BJ (cell line): ENCODE results near the gene HOOK1. TPM values are rescaled to one million over a fixed set of nuclear protein-coding genes. Genes with fewer than 3 reads are reported as not detected.
"Not testable (repeated sequence)": the region's sequence is repeated elsewhere in the genome, so short reads cannot be mapped to it uniquely, and the experiment has no call there.

Source experiments
- CTCF ChIA-PET: fragments of 350-600 bp; formaldehyde crosslinking; extraction: SDS; loops from one replicate; lab custom pipeline; 2021; ENCODE audit warnings: antibody characterized with exemption, inconsistent platforms; lab: Yijun Ruan, JAX
- POLR2A ChIA-PET: fragments of 300-600 bp; sonication (Branson Sonifier 250); formaldehyde crosslinking; extraction: SDS; loops from one replicate; lab custom pipeline; 2021; ENCODE audit warnings: antibody characterized with exemption; lab: Charles Lee
- DNase-seq: peaks from one replicate; pipeline ENCODE4 v3.0.0-alpha.2; 2011; ENCODE audit warnings: low read depth
- H3K27me3 ChIP-seq: 2 replicates; pipeline ENCODE4 v1.6.0; 2011; ENCODE audit warnings: low read length; ENCODE audit not compliant: control insufficient read depth, insufficient read depth
- H3K36me3 ChIP-seq: 2 replicates; pipeline ENCODE4 v1.5.1; 2011; ENCODE audit warnings: low read length; ENCODE audit not compliant: control insufficient read depth, insufficient read depth
- H3K4me3 ChIP-seq: 2 replicates; pipeline ENCODE4 v1.5.1; 2011; ENCODE audit warnings: low read depth, mild to moderate bottlenecking, control low read depth, low read length
- polyA plus RNA-seq: library from polyadenylated mRNA; depleted of rRNA; stranded (reverse); fragments of >200 nt; gene quantifications from 2 replicates; pipeline ENCODE4 v1.2.3, GENCODE V29; 2011
- TF ChIP-seq, protein P1 (sequence below): IDR thresholded peaks from 2 replicates; pipeline ENCODE4 v1.5.1; 2011; ENCODE audit warnings: low read depth, mild to moderate bottlenecking, control low read depth, inconsistent platforms, low read length, moderate library complexity; ENCODE audit not compliant: insufficient read depth

Gene HOOK1
- polyA plus RNA-seq, 1 experiment, result not detected

GRCh38 chr1:59903141-59903754, 88.5 kb downstream of the HOOK1 start:
- no peaks in the 10 kb centered on the region for H3K27me3 ChIP-seq
- TF ChIP-seq, protein P1, sequence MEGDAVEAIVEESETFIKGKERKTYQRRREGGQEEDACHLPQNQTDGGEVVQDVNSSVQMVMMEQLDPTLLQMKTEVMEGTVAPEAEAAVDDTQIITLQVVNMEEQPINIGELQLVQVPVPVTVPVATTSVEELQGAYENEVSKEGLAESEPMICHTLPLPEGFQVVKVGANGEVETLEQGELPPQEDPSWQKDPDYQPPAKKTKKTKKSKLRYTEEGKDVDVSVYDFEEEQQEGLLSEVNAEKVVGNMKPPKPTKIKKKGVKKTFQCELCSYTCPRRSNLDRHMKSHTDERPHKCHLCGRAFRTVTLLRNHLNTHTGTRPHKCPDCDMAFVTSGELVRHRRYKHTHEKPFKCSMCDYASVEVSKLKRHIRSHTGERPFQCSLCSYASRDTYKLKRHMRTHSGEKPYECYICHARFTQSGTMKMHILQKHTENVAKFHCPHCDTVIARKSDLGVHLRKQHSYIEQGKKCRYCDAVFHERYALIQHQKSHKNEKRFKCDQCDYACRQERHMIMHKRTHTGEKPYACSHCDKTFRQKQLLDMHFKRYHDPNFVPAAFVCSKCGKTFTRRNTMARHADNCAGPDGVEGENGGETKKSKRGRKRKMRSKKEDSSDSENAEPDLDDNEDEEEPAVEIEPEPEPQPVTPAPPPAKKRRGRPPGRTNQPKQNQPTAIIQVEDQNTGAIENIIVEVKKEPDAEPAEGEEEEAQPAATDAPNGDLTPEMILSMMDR, result peak; percentile 43
- no peak overlapping the region for H3K4me3 ChIP-seq
- no peak for DNase-seq
- H3K36me3 ChIP-seq, result no peaks in the 10 kb centered on the region
- POLR2A ChIA-PET, result no interaction called here
- CTCF ChIA-PET, result interaction anchor here (0.8 to 1.7 kb wide), 3 partner anchors 10 to 38 kb away, joined by 3 to 7 read pairs (median 5); no protein-coding TSS in a partner anchor

- CTCF ChIA-PET, result no interaction called here
- H3K4me3 ChIP-seq, result no peak overlapping the region
- TF ChIP-seq, protein P1, result no peak
- POLR2A ChIA-PET, result no interaction called here
- H3K27me3 ChIP-seq, result no peaks in the 10 kb centered on the region
- DNase-seq, result no peak
- H3K36me3 ChIP-seq, result no peaks in the 10 kb centered on the region
These were observed 92.2 kb downstream of the HOOK1 start for GRCh38 chr1:59906931-59907330.

DNA sequence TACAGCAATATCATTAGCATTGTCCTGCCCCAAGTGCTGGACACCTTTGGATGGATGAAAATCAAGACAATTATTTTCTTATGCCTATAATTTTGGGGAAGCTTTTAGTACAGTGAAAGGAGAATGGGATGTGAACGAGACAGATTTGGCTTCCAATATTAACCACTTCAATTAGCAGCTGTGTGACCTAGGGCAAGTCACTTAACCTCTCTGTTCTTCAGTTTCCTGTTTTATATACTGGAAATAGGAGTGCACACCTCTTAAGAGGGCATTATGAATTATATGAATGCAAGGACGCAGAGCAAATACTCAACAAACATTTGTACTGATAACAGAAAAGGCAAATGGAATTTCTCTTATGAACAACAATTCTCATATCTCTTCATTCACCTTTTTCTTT, 93.3 kb downstream of the HOOK1 start:
- Histone ChIP-seq H3K27me3 (no peaks in the 10 kb centered on the region), H3K4me3 (no peak overlapping the region), H3K36me3 (no peaks in the 10 kb centered on the region)
- CTCF ChIA-PET, result no interaction called here
- no peak for DNase-seq
- TF ChIP-seq, protein P1, result no peak
- POLR2A ChIA-PET, result no interaction called here

GRCh38 chr1:59908682-59909081, 93.9 kb downstream of the HOOK1 start:
- H3K4me3 ChIP-seq, result no peak overlapping the region
- DNase-seq, result no peak
- TF ChIP-seq, protein P1, result no peak
- H3K27me3 ChIP-seq, result no peaks in the 10 kb centered on the region
- ChIA-PET POLR2A (no interaction called here), CTCF (no interaction called here)
- H3K36me3 ChIP-seq, result no peaks in the 10 kb centered on the region

- H3K4me3 ChIP-seq, CTCF ChIA-PET, POLR2A ChIA-PET, DNase-seq, H3K36me3 ChIP-seq, H3K27me3 ChIP-seq: not testable (repeated sequence)
These were observed 100.1 kb downstream of the HOOK1 start for GRCh38 chr1:59914791-59915286.

DNA sequence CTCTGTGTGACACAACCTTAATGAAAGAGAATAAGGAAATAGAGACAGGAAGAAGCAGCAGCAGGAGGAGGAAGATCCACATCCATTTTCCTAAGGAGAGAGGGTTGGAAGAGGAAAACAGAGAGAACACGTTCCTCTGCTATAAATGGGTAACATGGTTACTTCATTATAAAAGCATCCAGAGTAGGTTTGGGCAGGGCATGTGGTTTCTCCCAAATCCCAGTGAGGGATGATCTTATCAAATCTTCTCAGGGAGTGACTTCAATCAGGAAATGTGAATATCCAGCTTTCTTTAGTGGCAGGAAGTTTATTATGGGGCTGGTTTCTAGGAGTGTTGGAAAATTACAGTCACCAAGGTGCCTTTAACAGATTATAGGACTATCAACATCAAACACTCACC, 100.8 kb downstream of the HOOK1 start:
- ChIA-PET POLR2A (no interaction called here), CTCF (no interaction called here)
- TF ChIP-seq, protein P1, result no peak
- Histone ChIP-seq H3K27me3 (no peaks in the 10 kb centered on the region), H3K36me3 (no peaks in the 10 kb centered on the region), H3K4me3 (no peak overlapping the region)
- no peak for DNase-seq
